ENCODE results near the gene SRSF3.

GRCh38 chr6:36626636-36627035 is 32.5 kb downstream of the SRSF3 start:
- TF ChIP-seq ZFP30 (CRISPR knock-in tag; IDR thresholded peaks at IDR 0.05) (no peak), ARNTL (CRISPR knock-in tag; IDR thresholded peaks at IDR 0.05; ENCODE audit: borderline replicate concordance, low read depth) (no peak), CSDC2 (CRISPR knock-in tag; IDR thresholded peaks at IDR 0.05) (no peak), TSHZ2 (CRISPR knock-in tag; IDR thresholded peaks at IDR 0.05) (no peak), ZFP3 (CRISPR knock-in tag; IDR thresholded peaks at IDR 0.05) (no peak), RARB (CRISPR knock-in tag; IDR thresholded peaks at IDR 0.05) (no peak), TCF4 (CRISPR knock-in tag; IDR thresholded peaks at IDR 0.05; ENCODE audit: borderline replicate concordance) (no peak), OSR1 (CRISPR knock-in tag; IDR thresholded peaks at IDR 0.05) (no peak), ZNF565 (CRISPR knock-in tag; conservative IDR thresholded peaks at IDR 0.05; ENCODE audit: low read depth) (no peak), ISL1 (CRISPR knock-in tag; IDR thresholded peaks at IDR 0.05) (no peak)
- TF ChIP-seq, protein P1, sequence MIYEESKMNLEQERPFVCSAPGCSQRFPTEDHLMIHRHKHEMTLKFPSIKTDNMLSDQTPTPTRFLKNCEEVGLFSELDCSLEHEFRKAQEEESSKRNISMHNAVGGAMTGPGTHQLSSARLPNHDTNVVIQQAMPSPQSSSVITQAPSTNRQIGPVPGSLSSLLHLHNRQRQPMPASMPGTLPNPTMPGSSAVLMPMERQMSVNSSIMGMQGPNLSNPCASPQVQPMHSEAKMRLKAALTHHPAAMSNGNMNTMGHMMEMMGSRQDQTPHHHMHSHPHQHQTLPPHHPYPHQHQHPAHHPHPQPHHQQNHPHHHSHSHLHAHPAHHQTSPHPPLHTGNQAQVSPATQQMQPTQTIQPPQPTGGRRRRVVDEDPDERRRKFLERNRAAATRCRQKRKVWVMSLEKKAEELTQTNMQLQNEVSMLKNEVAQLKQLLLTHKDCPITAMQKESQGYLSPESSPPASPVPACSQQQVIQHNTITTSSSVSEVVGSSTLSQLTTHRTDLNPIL (CRISPR knock-in tag; IDR thresholded peaks at IDR 0.05; ENCODE audit: low read depth), result no peak
- TF ChIP-seq, protein P2, sequence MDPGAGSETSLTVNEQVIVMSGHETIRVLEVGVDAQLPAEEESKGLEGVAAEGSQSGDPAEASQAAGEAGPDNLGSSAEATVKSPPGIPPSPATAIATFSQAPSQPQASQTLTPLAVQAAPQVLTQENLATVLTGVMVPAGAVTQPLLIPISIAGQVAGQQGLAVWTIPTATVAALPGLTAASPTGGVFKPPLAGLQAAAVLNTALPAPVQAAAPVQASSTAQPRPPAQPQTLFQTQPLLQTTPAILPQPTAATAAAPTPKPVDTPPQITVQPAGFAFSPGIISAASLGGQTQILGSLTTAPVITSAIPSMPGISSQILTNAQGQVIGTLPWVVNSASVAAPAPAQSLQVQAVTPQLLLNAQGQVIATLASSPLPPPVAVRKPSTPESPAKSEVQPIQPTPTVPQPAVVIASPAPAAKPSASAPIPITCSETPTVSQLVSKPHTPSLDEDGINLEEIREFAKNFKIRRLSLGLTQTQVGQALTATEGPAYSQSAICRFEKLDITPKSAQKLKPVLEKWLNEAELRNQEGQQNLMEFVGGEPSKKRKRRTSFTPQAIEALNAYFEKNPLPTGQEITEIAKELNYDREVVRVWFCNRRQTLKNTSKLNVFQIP (CRISPR knock-in tag; IDR thresholded peaks at IDR 0.05; ENCODE audit: borderline replicate concordance, low read depth), result no peak
- TF ChIP-seq, protein P3, sequence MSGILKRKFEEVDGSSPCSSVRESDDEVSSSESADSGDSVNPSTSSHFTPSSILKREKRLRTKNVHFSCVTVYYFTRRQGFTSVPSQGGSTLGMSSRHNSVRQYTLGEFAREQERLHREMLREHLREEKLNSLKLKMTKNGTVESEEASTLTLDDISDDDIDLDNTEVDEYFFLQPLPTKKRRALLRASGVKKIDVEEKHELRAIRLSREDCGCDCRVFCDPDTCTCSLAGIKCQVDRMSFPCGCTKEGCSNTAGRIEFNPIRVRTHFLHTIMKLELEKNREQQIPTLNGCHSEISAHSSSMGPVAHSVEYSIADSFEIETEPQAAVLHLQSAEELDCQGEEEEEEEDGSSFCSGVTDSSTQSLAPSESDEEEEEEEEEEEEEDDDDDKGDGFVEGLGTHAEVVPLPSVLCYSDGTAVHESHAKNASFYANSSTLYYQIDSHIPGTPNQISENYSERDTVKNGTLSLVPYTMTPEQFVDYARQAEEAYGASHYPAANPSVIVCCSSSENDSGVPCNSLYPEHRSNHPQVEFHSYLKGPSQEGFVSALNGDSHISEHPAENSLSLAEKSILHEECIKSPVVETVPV (CRISPR knock-in tag; IDR thresholded peaks at IDR 0.05), result no peak
- TF ChIP-seq, protein P4, sequence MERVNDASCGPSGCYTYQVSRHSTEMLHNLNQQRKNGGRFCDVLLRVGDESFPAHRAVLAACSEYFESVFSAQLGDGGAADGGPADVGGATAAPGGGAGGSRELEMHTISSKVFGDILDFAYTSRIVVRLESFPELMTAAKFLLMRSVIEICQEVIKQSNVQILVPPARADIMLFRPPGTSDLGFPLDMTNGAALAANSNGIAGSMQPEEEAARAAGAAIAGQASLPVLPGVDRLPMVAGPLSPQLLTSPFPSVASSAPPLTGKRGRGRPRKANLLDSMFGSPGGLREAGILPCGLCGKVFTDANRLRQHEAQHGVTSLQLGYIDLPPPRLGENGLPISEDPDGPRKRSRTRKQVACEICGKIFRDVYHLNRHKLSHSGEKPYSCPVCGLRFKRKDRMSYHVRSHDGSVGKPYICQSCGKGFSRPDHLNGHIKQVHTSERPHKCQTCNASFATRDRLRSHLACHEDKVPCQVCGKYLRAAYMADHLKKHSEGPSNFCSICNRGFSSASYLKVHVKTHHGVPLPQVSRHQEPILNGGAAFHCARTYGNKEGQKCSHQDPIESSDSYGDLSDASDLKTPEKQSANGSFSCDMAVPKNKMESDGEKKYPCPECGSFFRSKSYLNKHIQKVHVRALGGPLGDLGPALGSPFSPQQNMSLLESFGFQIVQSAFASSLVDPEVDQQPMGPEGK (CRISPR knock-in tag; IDR thresholded peaks at IDR 0.05; ENCODE audit: borderline replicate concordance), result no peak
